CD14-positive monocyte (primary cell): ENCODE results near the gene MIA3. TPM values are rescaled to one million over a fixed set of nuclear protein-coding genes. Genes with fewer than 3 reads are reported as not detected.

Experiments
- DNase-seq, 3 donors: peaks; one replicate each; pipeline ENCODE4 v3.0.0-alpha.2; 2011 to 2022
- H2AFZ ChIP-seq: 2 replicates; pipeline ENCODE4 v1.6.0; 2012; ENCODE audit warnings: mild to moderate bottlenecking, low read depth, low read length, inconsistent platforms; ENCODE audit not compliant: insufficient read depth, poor library complexity, severe bottlenecking
- H3K27ac ChIP-seq, 2 donors: 1 replicate in 1 of 2; 2 replicates in 1 of 2; pipeline ENCODE4 v1.5.1; 2012 to 2013; ENCODE audit warnings: low read length in 2 of 2, control low read depth in 1 of 2, inconsistent platforms in 1 of 2, low read depth in 1 of 2, mild to moderate bottlenecking in 1 of 2
- H3K27me3 ChIP-seq, 2 donors: one replicate each; pipeline versions ENCODE4 v1.6.0 to v1.6.1; 2011 to 2013; ENCODE audit warnings: low read length in 2 of 2; ENCODE audit not compliant: control insufficient read depth in 2 of 2, insufficient read depth in 2 of 2
- H3K36me3 ChIP-seq, 2 donors: replicated peaks in 1 of 2; 1 replicate in 1 of 2; 2 replicates in 1 of 2; pipeline versions ENCODE4 v1.5.1 to v1.6.1; 2012 to 2013; ENCODE audit warnings: low read length in 2 of 2, control low read depth in 1 of 2, inconsistent platforms in 1 of 2, mild to moderate bottlenecking in 1 of 2; ENCODE audit not compliant: insufficient read depth in 2 of 2, control insufficient read depth in 1 of 2
- H3K4me1 ChIP-seq, 2 donors: 1 replicate in 1 of 2; 2 replicates in 1 of 2; pipeline versions ENCODE4 v1.5.1 to v1.6.1; 2012 to 2013; ENCODE audit warnings: low read length in 2 of 2, control low read depth in 1 of 2, inconsistent platforms in 1 of 2, mild to moderate bottlenecking in 1 of 2, moderate library complexity in 1 of 2; ENCODE audit not compliant: insufficient read depth in 2 of 2, control insufficient read depth in 1 of 2
- H3K4me2 ChIP-seq: replicated peaks from 2 replicates; pipeline ENCODE3; 2012; ENCODE audit warnings: low read length, moderate library complexity, mild to moderate bottlenecking; ENCODE audit not compliant: poor library complexity, severe bottlenecking; ENCODE audit errors: extremely low read depth
- H3K4me3 ChIP-seq, 3 experiments: fragments of 200-600 bp in 1 of 3; sonication (generic) in 1 of 3; replicated peaks in 1 of 3; 1 replicate in 2 of 3; 2 replicates in 1 of 3; pipeline ENCODE4 v1.5.1; 2011 to 2013; ENCODE audit warnings: low read length in 3 of 3, mild to moderate bottlenecking in 3 of 3, control low read depth in 2 of 3, low read depth in 2 of 3, inconsistent platforms in 1 of 3, moderate library complexity in 1 of 3
- H3K79me2 ChIP-seq: 2 replicates; pipeline ENCODE4 v1.6.0; 2012; ENCODE audit warnings: mild to moderate bottlenecking, control low read depth, inconsistent platforms, low read length, moderate library complexity; ENCODE audit not compliant: insufficient read depth
- H3K9ac ChIP-seq: 2 replicates; pipeline ENCODE4 v1.6.0; 2017; ENCODE audit warnings: low read length, mild to moderate bottlenecking; ENCODE audit not compliant: insufficient read depth, poor library complexity, severe bottlenecking
- H3K9me3 ChIP-seq, 2 donors: replicated peaks in 1 of 2; 1 replicate in 1 of 2; 2 replicates in 1 of 2; pipeline versions ENCODE4 v1.5.1 to v1.6.1; 2012 to 2013; ENCODE audit warnings: low read length in 2 of 2, control low read depth in 1 of 2; ENCODE audit not compliant: control insufficient read depth in 1 of 2, insufficient read depth in 1 of 2
- H4K20me1 ChIP-seq: 2 replicates; pipeline ENCODE4 v1.6.0; 2012; ENCODE audit warnings: mild to moderate bottlenecking, low read length, control low read depth, moderate library complexity; ENCODE audit not compliant: insufficient read depth
- H3K27ac Mint-ChIP-seq, 7 donors: one replicate each; pipeline ENCODE4 v1.8.0; 2020; ENCODE audit warnings: mild to moderate bottlenecking in 7 of 7, mixed read lengths in 7 of 7, moderate library complexity in 6 of 7, inconsistent platforms in 2 of 7
- H3K27me3 Mint-ChIP-seq, 3 donors: one replicate each; pipeline ENCODE4 v1.8.0; 2021 to 2022; ENCODE audit warnings: low read depth in 3 of 3, mild to moderate bottlenecking in 3 of 3, mixed read lengths in 3 of 3, moderate library complexity in 3 of 3, inconsistent platforms in 1 of 3
- H3K36me3 Mint-ChIP-seq, 2 donors: one replicate each; pipeline ENCODE4 v1.8.0; 2020; ENCODE audit warnings: mixed read lengths in 2 of 2, inconsistent platforms in 1 of 2, mild to moderate bottlenecking in 1 of 2
- H3K4me1 Mint-ChIP-seq: one replicate; pipeline ENCODE4 v1.8.0; 2020; ENCODE audit warnings: mild to moderate bottlenecking, mixed read lengths
- H3K4me3 Mint-ChIP-seq, 2 donors: one replicate each; pipeline ENCODE4 v1.8.0; 2020; ENCODE audit warnings: mild to moderate bottlenecking in 2 of 2, mixed read lengths in 2 of 2, moderate library complexity in 1 of 2
- H3K9me3 Mint-ChIP-seq, 7 donors: one replicate each; pipeline ENCODE4 v1.8.0; 2020 to 2022; ENCODE audit warnings: mixed read lengths in 7 of 7, mild to moderate bottlenecking in 6 of 7, moderate library complexity in 6 of 7, inconsistent platforms in 2 of 7
- WGBS: methylation state at CpG from one replicate; pipeline ENCODE4 v1.1.5; 2013; ENCODE audit warnings: missing lambda C conversion rate; ENCODE audit not compliant: insufficient coverage; 5-methylcytosine and 5-hydroxymethylcytosine counted together
- intact Hi-C, 2 donors: fragments of 100-400 bp; cut with micrococcal nuclease; formaldehyde crosslinking; loops; one replicate each; pipeline versions ENCODE4 v1.15.0 to v1.15.1; 2023
- polyA plus RNA-seq, 3 donors: library from polyadenylated mRNA; depleted of rRNA in 1 of 3; unstranded in 2 of 3; stranded (reverse) in 1 of 3; fragments of 300-500 nt in 2 of 3; fragments of >200 nt in 1 of 3; fragmentation: Illumina TruSeq in 2 of 3; gene quantifications; 1 replicate in 2 of 3; 2 replicates in 1 of 3; pipeline ENCODE4 v1.2.3, GENCODE V29; 2012 to 2021
- TF ChIP-seq, protein P1 (sequence below): fragments of 200-600 bp; IDR thresholded peaks from one replicate; pipeline ENCODE4 v1.8.0; 2022; ENCODE audit warnings: antibody characterized with exemption, mild to moderate bottlenecking

The MIA3 gene
- polyA plus RNA-seq, 3 donors: 19.8 to 37.1 (median 36.6) TPM

DNA sequence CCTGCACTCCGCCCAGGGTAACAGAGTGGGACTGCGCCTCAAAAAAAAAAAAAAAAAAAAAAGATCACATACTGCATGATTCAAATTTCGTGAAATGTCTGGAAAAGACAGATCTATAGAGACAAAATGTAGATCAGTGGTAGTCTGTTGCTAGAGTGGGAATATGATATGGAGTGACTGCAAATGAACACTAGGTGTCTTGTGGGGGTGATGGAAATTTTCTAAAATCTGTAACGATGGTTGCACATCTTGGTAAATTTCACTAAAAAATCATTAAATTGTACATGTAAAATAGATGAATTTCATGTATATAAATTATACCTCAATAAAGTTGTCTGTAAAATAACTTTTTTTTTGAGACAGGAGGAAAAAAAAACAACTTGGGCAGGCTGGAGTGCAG is 88.9 kb downstream of the MIA3 start:
- no peak overlapping the region for H3K4me3 Mint-ChIP-seq
- H3K36me3 ChIP-seq: peaks cover 11 to 21% of the 10 kb centered on the region in 2 donors

DNA sequence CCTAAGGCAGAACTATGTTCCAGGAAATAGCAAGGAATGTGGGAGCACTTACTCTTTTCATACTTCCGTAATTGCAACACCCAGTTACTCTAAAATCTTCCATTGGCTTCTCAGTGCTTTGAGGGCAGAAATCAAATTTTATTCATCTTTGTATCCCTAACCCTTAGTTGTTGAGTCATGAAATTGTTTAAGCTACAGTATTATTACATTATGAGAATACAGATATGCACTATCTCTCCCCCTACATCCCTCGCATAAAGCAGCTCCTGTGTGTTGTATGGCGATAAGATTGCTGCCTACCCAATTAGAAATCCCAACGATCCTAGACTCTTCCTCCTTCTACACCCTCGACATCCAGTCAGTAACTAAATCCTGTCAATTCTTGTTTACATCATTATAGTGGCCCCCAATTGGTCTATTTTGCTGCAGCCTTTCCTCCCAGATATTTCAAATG is 91.8 kb downstream of the MIA3 start:
- no peak overlapping the region for H3K4me3 Mint-ChIP-seq

More for the DNA sequence above, 88.9 kb downstream of the MIA3 start:
- DNase-seq: no peak
- H3K79me2 ChIP-seq: peaks cover 80% of the 10 kb centered on the region
- peaks cover 0 to 4% (median 0%) of the 10 kb centered on the region in 3 donors for H3K27me3 Mint-ChIP-seq
- no peaks in the 10 kb centered on the region for H3K9me3 ChIP-seq
- no peak overlapping the region for H2AFZ ChIP-seq
- no CpG with 5 or more reads among the region's 4 CpGs for WGBS
- peaks cover 0 to 8% (median 1%) of the 10 kb centered on the region in 7 donors for H3K9me3 Mint-ChIP-seq
- H3K4me1 Mint-ChIP-seq: peaks cover 28% of the 10 kb centered on the region
- TF ChIP-seq, protein P1, sequence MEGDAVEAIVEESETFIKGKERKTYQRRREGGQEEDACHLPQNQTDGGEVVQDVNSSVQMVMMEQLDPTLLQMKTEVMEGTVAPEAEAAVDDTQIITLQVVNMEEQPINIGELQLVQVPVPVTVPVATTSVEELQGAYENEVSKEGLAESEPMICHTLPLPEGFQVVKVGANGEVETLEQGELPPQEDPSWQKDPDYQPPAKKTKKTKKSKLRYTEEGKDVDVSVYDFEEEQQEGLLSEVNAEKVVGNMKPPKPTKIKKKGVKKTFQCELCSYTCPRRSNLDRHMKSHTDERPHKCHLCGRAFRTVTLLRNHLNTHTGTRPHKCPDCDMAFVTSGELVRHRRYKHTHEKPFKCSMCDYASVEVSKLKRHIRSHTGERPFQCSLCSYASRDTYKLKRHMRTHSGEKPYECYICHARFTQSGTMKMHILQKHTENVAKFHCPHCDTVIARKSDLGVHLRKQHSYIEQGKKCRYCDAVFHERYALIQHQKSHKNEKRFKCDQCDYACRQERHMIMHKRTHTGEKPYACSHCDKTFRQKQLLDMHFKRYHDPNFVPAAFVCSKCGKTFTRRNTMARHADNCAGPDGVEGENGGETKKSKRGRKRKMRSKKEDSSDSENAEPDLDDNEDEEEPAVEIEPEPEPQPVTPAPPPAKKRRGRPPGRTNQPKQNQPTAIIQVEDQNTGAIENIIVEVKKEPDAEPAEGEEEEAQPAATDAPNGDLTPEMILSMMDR: peak; percentile 13
- intact Hi-C loops: no loop called here
- no peak overlapping the region for H3K4me3 ChIP-seq
- peaks cover 37% of the 10 kb centered on the region for H4K20me1 ChIP-seq
- no peak overlapping the region for H3K27ac ChIP-seq
- peaks cover 20 to 24% of the 10 kb centered on the region in 2 donors for H3K36me3 Mint-ChIP-seq
- H3K4me1 ChIP-seq: peaks cover 8 to 20% of the 10 kb centered on the region in 2 donors
- no peaks in the 10 kb centered on the region for H3K27me3 ChIP-seq
- no peak overlapping the region for H3K27ac Mint-ChIP-seq
- no peak overlapping the region for H3K9ac ChIP-seq
- no peak overlapping the region for H3K4me2 ChIP-seq

More for the DNA sequence above, 91.8 kb downstream of the MIA3 start:
- peaks cover 0 to 6% of the 10 kb centered on the region in 2 donors for H3K36me3 ChIP-seq
- H2AFZ ChIP-seq: no peak overlapping the region
- Mint-ChIP-seq H3K36me3 (peaks cover 7 to 14% of the 10 kb centered on the region in 2 donors), H3K27ac (peak overlapping the region in 4 of 7 donors; percentile 21 to 47 (median 42)), H3K9me3 (peaks cover 0 to 8% (median 1%) of the 10 kb centered on the region in 7 donors), H3K4me1 (peaks cover 37% of the 10 kb centered on the region), H3K27me3 (peaks cover 0 to 4% (median 0%) of the 10 kb centered on the region in 3 donors)
- H3K27me3 ChIP-seq: no peaks in the 10 kb centered on the region
- no peak overlapping the region for H3K4me3 ChIP-seq
- H3K9ac ChIP-seq: no peak overlapping the region
- TF ChIP-seq, protein P1: no peak
- WGBS: no CpG with 5 or more reads among the region's 5 CpGs
- DNase-seq: no peak
- H4K20me1 ChIP-seq: peaks cover 28% of the 10 kb centered on the region
- H3K79me2 ChIP-seq: peaks cover 89% of the 10 kb centered on the region
- H3K4me2 ChIP-seq: no peak overlapping the region
- intact Hi-C loops: loop anchor here in 1 of 2 donors (5.0 to 10.0 kb wide), 2 partner anchors 52 to 245 kb away; no protein-coding TSS in a partner anchor
- H3K9me3 ChIP-seq: no peaks in the 10 kb centered on the region
- no peak overlapping the region for H3K27ac ChIP-seq
- peaks cover 16 to 33% of the 10 kb centered on the region in 2 donors for H3K4me1 ChIP-seq
